Kidney capillary endothelial cell (primary cell): Measurements from ENCODE around the gene CFAP77.

Experiments used
- DNase-seq: peaks from one replicate; pipeline ENCODE4 v3.0.0-alpha.2; 2018; ENCODE audit warnings: low spot score

Gene CFAP77

GRCh38 chr9:132582276-132582785 is 172.3 kb downstream of the CFAP77 start, which contains the start of gene BARHL1:
Gene BARHL1 (plus strand): TSS chr9:132582606. CDS start chr9:132582798, 192 bp downstream.
- no peak for DNase-seq

- DNase-seq = no peak
Observed at GRCh38 chr9:132582786-132583583, 173.0 kb downstream of the CFAP77 start.

GRCh38 chr9:132583584-132584304 is 173.7 kb downstream of the CFAP77 start:
- DNase-seq = no peak

GRCh38 chr9:132584601-132585560 is 174.9 kb downstream of the CFAP77 start:
- DNase-seq = peak; percentile 46

- DNase-seq = no peak
Observed at GRCh38 chr9:132585954-132586829, 176.2 kb downstream of the CFAP77 start.

GRCh38 chr9:132586830-132587591 is 177.0 kb downstream of the CFAP77 start:
- DNase-seq = no peak

- no peak for DNase-seq
Observed at GRCh38 chr9:132587592-132587955, 177.6 kb downstream of the CFAP77 start.

GRCh38 chr9:132588098-132588497 is 178.1 kb downstream of the CFAP77 start:
- DNase-seq = no peak

- DNase-seq = no peak
Observed at GRCh38 chr9:132588501-132589147, 178.6 kb downstream of the CFAP77 start.

- no peak for DNase-seq
Observed at GRCh38 chr9:132589148-132590036, 179.4 kb downstream of the CFAP77 start.

- no peak for DNase-seq
Observed at GRCh38 chr9:132590037-132590317, 180.0 kb downstream of the CFAP77 start.

- DNase-seq = no peak
Observed at GRCh38 chr9:132590318-132591182, 180.5 kb downstream of the CFAP77 start.

- DNase-seq = no peak
Observed at GRCh38 chr9:132591244-132591643, 181.2 kb downstream of the CFAP77 start.

- no peak for DNase-seq
Observed at GRCh38 chr9:132591751-132592314, 181.8 kb downstream of the CFAP77 start.

GRCh38 chr9:132592451-132592850 is 182.4 kb downstream of the CFAP77 start:
- DNase-seq = no peak

- DNase-seq = no peak
Observed at GRCh38 chr9:132594412-132594811, 184.4 kb downstream of the CFAP77 start.

- no peak for DNase-seq
Observed at GRCh38 chr9:132595319-132595718, 185.3 kb downstream of the CFAP77 start.

GRCh38 chr9:132596200-132596599 is 186.2 kb downstream of the CFAP77 start:
- DNase-seq = no peak
